ENCODE results near the gene ENO4. TPM values are rescaled to one million over a fixed set of nuclear protein-coding genes. Genes with fewer than 3 reads are reported as not detected.

ENO4 gene
- total RNA-seq, 1 experiment from 2014 or later, result not detected

- no peak overlapping the region for H3K27ac Mint-ChIP-seq (ENCODE audit: unreplicated experiment)
- BruUV-seq (replicated peaks), result no TSS peak
- H3K27me3 Mint-ChIP-seq (ENCODE audit: insufficient read depth, unreplicated experiment), result peaks cover 8% of the 10 kb centered on the region
- TF ChIP-seq CTCF (IDR thresholded peaks at IDR 0.05; ENCODE audit: insufficient read depth in 1 of 2, low read depth in 1 of 2, low read length in 1 of 2, severe bottlenecking in 1 of 2, unreplicated experiment in 1 of 2), result peak in 1 of 2 experiments; percentile 25
- ChIA-PET CTCF (interaction anchor here (0.8 to 1.5 kb wide), 3 partner anchors 10 to 348 kb away, joined by 3 to 6 read pairs (median 6); no protein-coding TSS in a partner anchor), POLR2A (no interaction called here)
- no peak overlapping the region for H3K4me3 Mint-ChIP-seq (ENCODE audit: unreplicated experiment)
- intact Hi-C loops (cut with micrococcal nuclease; ENCODE audit: unreplicated experiment), result no loop called here
- Histone ChIP-seq H3K4me1 (no peaks in the 10 kb centered on the region), H3K4me3 (ENCODE audit: low read depth, low read length) (no peak overlapping the region), H3K9me3 (no peaks in the 10 kb centered on the region), H3K27me3 (replicated peaks; ENCODE audit: control insufficient read depth, insufficient read depth, low read length) (no peaks in the 10 kb centered on the region), H3K36me3 (ENCODE audit: control insufficient read depth, insufficient read depth, low read length) (no peaks in the 10 kb centered on the region)
- H3K36me3 Mint-ChIP-seq (ENCODE audit: insufficient read depth, unreplicated experiment), result no peaks in the 10 kb centered on the region
- no peaks in the 10 kb centered on the region for H3K9me3 Mint-ChIP-seq (ENCODE audit: unreplicated experiment)
- DNase-seq, result no peak
- H3K4me1 Mint-ChIP-seq (ENCODE audit: low read depth, unreplicated experiment), result no peaks in the 10 kb centered on the region
These were observed 22.1 kb upstream of the ENO4 start for GRCh38 chr10:116827214-116827671.

DNA sequence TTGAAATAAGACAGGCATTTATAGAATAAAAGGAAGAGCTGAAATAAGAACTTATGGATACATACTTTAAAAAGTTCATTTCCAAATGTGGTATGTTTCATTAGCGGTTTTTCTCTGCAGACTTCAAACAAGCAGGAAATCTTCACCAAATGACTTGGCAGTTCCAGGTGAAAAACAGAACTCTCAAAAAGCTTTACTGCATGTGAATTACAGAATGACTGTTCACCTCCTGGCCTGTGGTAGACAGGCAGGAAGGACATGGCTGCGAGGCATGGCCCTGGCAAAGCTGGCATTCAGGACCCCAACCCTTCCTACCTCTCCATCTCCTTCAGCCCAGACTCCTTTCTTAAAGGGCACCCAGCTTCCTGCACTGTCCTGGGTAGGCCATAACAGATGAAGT lies 21.2 kb upstream of the ENO4 start:
- no peak for DNase-seq
- H3K9me3 Mint-ChIP-seq (ENCODE audit: unreplicated experiment), result no peaks in the 10 kb centered on the region
- intact Hi-C loops (cut with micrococcal nuclease; ENCODE audit: unreplicated experiment), result no loop called here
- H3K4me1 Mint-ChIP-seq (ENCODE audit: low read depth, unreplicated experiment), result no peaks in the 10 kb centered on the region
- Histone ChIP-seq H3K4me1 (no peaks in the 10 kb centered on the region), H3K36me3 (ENCODE audit: control insufficient read depth, insufficient read depth, low read length) (no peaks in the 10 kb centered on the region), H3K9me3 (no peaks in the 10 kb centered on the region), H3K27me3 (replicated peaks; ENCODE audit: control insufficient read depth, insufficient read depth, low read length) (no peaks in the 10 kb centered on the region), H3K4me3 (ENCODE audit: low read depth, low read length) (no peak overlapping the region)
- no peak overlapping the region for H3K27ac Mint-ChIP-seq (ENCODE audit: unreplicated experiment)
- peaks cover 6% of the 10 kb centered on the region for H3K27me3 Mint-ChIP-seq (ENCODE audit: insufficient read depth, unreplicated experiment)
- no peak overlapping the region for H3K4me3 Mint-ChIP-seq (ENCODE audit: unreplicated experiment)
- CTCF ChIA-PET, result interaction anchor here (1.5 to 1.9 kb wide), 2 partner anchors 31 to 338 kb away, joined by 5 to 6 read pairs; no protein-coding TSS in a partner anchor
- POLR2A ChIA-PET, result no interaction called here
- TF ChIP-seq CTCF (IDR thresholded peaks at IDR 0.05; ENCODE audit: insufficient read depth in 1 of 2, low read depth in 1 of 2, low read length in 1 of 2, severe bottlenecking in 1 of 2, unreplicated experiment in 1 of 2), result no peak
- no peaks in the 10 kb centered on the region for H3K36me3 Mint-ChIP-seq (ENCODE audit: insufficient read depth, unreplicated experiment)
- no TSS peak for BruUV-seq (replicated peaks)

DNA sequence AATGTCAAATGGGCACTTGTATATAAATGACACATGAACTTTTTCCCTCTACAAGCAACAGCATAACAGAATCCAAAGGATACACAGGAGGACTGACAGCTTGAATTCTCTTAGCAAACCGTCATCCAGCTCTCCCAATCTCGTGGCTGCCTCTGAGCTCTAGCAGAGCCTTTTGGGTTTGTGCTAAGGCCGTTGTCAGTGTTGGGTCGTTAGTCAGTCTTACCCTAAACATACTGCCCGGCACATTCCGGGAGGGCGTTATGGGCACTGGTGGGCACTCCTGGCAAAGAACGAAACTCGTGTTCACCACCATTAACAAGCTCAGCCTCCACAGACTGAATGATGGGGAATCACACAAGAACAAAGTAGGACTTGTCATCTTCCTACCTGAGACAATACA lies 19.6 kb upstream of the ENO4 start:
- H3K27me3 ChIP-seq (replicated peaks; ENCODE audit: control insufficient read depth, insufficient read depth, low read length), result no peaks in the 10 kb centered on the region
- ChIA-PET CTCF (interaction anchor here (1.9 kb wide), 1 partner anchor 32 kb away, joined by 5 read pairs; no protein-coding TSS in a partner anchor), POLR2A (no interaction called here)
- H3K4me3 ChIP-seq (ENCODE audit: low read depth, low read length), result no peak overlapping the region
- H3K4me1 ChIP-seq, result 0 out of 2 replicates have a peak, but pooled peaks cover 7% of the 10 kb centered on the region
- no peak overlapping the region for H3K4me3 Mint-ChIP-seq (ENCODE audit: unreplicated experiment)
- intact Hi-C loops (cut with micrococcal nuclease; ENCODE audit: unreplicated experiment), result no loop called here
- no peaks in the 10 kb centered on the region for H3K9me3 Mint-ChIP-seq (ENCODE audit: unreplicated experiment)
- TF ChIP-seq CTCF (IDR thresholded peaks at IDR 0.05; ENCODE audit: insufficient read depth in 1 of 2, low read depth in 1 of 2, low read length in 1 of 2, severe bottlenecking in 1 of 2, unreplicated experiment in 1 of 2), result no peak
- DNase-seq, result no peak
- H3K9me3 ChIP-seq, result no peaks in the 10 kb centered on the region
- H3K27ac Mint-ChIP-seq (ENCODE audit: unreplicated experiment), result no peak overlapping the region
- no peaks in the 10 kb centered on the region for H3K4me1 Mint-ChIP-seq (ENCODE audit: low read depth, unreplicated experiment)
- no peaks in the 10 kb centered on the region for H3K36me3 ChIP-seq (ENCODE audit: control insufficient read depth, insufficient read depth, low read length)
- H3K27me3 Mint-ChIP-seq (ENCODE audit: insufficient read depth, unreplicated experiment), result peaks cover 6% of the 10 kb centered on the region
- H3K36me3 Mint-ChIP-seq (ENCODE audit: insufficient read depth, unreplicated experiment), result no peaks in the 10 kb centered on the region
- no TSS peak for BruUV-seq (replicated peaks)
